Suppressor macrophage treated with lipopolysaccharide for 4 hours (primary cell): ENCODE measurements around the gene GGCX.

Experiments used
- DNase-seq: peaks from one replicate; pipeline ENCODE4 v3.0.0-alpha.2; 2020

GGCX gene

DNA sequence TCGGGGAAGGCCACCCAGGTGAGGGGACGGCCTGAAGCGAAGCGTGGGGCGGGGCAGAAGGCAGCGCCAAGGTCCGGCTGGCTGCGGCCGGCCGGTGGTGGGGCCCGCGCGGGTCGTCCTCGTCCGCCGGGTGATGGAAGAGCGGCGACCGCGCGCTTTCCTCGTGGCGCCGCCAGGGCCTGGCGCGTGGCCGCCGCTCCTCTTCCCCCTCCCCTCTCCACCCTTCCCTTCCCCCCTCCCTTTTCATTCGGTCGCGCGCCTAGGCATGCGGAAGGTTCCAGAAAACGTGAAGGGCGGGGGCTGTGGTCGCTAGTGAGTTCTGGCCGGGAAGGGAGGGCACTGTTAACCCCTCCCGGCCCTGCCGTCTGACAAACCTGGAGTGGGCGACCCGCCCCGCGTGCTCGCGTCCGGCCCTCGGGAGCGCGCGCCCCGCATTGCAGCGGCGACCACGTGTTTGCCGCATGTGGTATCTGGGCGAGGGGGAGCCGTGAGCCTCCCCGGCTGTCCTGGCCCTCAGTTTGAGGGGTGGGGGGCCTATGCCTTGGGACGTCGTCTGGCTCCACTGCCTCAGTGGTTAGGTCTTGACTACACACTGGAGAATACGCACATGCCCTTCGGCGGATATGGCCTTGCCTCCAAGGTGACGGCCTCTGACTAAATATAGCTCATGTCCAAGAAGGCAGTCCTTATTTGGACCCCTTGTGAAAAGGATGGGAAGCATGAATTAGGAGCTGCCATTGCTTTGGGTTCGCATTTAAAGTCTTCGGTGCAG is 21.7 kb downstream of the GGCX start:
- peak; percentile 73 for DNase-seq

DNA sequence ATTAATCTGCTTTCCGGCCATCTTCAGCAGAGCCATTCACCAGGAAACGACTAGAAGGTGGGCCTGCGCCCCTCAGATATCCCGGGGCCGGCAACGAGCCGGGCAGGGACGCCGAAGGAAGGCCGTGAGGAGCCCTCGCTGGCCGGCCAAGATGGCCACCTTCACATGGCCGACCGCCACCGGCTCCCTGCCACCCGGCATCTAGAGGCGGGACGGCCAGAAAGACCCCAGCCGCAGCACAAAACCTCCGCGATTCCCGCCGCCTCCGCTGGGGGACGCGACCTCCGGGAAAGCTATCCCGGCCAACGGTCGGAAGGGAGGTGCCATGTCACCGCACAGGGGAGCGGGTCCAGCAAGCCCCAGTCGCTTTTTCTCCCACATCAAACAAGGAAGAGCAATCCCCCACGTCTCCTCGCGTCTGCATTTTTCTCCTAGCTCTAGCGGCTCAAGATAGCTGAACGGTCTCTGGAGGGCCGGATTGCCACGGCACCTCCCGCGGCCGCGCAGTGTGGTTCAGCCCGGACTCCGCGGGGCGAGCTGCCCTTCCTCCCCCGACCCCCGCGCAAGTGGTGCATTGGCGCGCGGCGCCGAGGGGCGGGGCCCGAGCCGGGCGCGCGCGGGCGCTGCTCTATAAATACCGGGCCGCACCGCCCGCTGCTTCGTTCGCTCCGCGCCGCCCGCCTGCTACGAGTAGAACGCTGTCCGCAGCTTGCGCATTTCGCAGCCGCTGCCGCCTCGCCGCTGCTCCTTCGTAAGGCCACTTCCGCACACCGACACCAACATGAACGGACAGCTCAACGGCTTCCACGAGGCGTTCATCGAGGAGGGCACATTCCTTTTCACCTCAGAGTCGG is 22.6 kb downstream of the GGCX start, which contains the start of gene MAT2A:
Gene MAT2A (plus strand): TSS at position 662 of the 854 bp plus-strand sequence. CDS start 120 bp downstream, at position 782.
- DNase-seq: peak; percentile 95

DNA sequence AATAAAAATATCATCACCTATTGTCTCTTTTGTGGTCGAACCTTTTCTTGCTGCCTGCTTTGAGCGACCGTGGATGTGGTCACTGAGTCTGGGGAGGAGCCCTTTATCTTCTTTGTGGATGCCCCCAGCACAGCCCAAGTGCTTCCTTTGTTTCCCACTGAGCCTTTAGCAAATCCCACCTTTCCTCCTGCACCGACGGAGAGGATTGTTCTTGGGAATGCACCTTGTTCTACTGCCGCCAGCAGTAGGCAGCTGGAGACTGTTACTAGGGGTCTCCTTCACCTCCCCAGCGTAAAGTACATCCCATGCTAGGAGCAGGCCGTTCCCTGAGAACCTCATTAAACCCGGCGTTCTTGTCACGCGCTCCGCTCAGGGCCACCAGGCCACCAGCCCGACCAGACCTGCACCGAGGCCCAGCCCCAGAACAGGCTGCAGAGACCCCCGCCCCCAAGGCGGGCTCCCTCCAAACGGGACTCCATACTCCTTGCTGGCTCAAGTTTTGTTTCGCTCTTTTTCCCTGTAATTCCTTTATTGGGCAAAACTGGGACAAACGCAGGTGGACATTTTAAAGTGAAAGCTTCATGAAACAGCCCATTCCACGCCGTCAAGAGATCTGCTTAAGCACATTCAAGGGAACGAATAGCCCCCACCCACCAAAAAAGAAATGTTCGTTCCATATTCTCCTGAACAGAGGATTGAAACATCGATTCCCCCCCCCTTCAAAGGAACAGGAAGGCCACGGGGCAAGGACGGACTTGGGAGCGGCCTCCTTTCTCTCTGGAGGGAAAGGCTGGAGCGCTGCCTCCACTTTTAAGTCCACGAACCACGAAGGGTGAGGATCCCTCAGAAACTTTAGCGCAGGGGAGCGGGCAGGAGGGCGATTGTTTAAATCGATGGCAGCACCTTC is 23.4 kb downstream of the GGCX start:
- peak; percentile 53 for DNase-seq

DNA sequence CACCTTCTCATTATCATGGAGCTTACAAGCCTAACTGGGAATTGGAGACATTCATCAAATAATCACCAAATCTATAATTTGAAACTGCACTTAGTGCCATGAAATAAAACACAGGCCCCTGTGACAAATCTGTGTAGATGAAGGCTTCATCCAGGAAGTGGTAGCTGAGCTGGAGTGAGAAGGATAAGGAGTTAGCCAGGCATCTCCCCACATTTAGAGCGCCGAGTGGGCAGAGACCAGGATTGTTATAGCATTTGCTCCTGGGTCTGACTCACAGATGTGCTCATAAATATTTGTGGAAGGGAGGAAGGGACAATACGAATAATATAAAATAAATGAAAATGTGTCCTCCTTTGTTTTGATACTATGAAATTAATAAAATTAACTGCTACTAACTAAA is 24.8 kb downstream of the GGCX start:
- no peak for DNase-seq

DNA sequence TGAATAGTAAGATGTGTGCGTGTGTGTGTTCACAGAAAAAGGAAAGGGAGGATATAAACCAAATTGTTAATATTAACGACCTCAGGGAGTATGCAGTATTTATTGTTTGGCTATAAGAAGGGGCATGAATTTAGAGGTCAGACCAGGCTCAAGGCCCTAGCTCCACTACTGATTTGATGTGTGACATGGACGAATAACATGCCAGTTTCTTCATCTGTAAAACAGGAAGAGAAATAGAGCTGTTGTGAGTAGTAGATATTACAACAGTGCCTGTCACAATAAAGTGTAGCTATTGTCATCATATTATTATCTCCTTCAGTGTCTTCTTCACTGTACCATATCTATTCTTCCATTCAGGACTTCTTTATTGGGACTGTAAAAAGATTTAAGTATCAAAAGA is 26.4 kb downstream of the GGCX start:
- peak; percentile 71 for DNase-seq

DNA sequence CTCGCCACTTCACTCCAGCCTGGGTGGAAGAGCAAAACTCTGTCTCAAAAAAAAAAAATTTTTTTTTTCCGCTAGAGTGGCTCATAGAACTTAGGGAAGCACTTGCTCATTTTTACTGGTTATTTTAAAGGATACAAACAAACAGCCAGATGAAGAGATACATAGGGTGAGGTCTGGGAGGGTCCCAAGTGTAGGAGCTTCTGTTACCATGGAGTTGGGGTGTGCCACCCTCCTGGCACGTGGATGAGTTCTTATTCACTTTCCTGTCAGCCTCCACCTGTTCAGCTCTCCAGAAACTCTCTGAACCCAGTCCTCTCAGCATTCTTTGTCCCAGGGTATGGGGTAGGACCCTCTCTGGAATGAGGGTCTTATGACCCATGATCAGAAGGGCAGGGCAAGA is 27.2 kb downstream of the GGCX start:
- DNase-seq: no peak

DNA sequence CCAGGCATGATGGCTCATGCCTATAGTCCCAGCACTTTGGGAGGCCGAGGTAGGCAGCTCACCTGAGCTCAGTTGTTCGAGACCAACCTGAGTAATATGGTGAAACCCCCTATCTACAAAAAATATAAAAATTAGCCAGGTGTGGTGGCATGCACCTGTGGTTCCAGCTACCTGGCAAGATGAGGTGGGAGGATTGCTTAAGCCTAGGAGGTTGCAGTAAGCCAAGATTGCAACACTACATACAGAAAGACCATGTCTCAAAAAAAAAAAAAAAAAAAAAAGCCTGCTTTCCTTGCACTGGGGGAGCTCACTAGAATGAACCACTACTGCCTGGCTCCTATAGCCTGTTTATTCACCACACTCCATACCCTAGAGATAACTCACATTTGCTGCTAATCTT is 29.7 kb downstream of the GGCX start:
- no peak for DNase-seq

DNA sequence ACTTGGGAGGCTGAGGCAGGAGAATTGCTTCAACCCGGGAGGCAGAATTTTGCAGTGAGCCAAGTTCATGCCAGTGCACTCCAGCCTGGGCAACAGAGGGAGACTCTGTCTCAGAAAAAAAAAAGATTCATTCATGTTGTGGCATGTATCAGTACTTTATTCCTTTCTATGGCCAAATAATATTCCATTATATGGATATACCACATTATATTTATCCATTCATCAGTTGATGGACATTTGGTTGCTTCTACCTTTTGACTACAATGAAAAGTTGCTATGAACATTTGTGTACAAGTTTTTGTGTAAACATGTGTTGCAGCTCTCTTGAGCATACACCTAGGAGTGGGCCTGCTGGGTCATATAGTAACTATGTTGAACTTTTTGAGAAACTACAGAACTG is 31.5 kb downstream of the GGCX start:
- DNase-seq: no peak

DNA sequence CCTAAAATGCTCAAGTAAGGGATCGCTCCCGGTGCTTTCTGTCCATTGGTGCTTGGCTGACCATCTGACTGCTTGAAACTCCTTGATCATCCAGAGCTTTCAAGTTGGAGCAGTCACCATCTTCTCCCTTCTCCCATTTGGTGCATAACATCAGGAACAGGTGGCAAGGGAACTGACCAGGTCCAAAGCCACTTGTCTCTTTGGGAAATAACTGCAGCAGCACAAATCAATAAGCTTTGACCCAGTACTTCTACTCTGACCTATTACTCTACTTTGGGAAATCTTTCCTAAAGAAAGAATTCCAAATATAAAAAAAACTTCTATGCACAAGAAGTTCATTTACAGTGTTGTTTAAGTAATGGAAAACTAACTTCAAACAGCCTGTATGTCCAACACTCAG is 32.9 kb downstream of the GGCX start:
- no peak for DNase-seq

DNA sequence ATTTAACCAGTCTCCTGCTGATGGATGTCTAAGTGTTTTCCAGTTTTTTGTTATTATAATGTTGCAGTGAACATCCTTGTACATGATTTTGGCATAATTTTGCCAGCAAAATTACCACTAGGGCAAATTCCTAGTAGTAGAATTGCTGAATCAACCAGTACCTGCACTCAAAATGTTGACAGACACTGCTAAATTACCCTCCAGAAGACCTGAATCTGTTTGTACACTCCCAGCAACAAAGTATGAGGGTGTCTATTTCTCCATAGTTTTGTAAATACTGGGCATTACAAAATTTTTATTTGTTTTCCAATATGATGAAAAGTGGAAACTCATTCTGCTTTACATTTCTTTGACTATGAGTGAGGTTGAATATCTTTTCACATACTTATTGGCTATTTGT is 33.5 kb downstream of the GGCX start:
- DNase-seq: no peak

DNA sequence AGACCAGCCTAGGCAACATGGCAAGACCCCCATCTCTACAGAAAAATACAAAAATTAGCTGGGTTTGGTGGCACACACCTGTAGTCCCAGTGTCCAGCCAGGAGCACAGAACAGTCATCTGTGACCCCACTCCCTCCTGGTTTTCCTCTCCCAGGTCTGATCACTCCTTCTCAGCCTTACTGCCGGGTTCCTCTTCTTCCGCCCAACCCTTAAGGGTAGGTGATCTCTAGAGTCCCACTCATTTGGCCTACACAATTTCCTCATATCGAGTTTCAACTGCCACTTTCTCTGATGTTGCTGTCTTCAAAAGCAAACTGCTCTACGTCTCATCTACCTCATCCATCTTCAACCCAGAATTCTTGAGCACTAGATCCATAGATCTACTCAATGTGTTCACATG is 35.7 kb downstream of the GGCX start:
- no peak for DNase-seq

DNA sequence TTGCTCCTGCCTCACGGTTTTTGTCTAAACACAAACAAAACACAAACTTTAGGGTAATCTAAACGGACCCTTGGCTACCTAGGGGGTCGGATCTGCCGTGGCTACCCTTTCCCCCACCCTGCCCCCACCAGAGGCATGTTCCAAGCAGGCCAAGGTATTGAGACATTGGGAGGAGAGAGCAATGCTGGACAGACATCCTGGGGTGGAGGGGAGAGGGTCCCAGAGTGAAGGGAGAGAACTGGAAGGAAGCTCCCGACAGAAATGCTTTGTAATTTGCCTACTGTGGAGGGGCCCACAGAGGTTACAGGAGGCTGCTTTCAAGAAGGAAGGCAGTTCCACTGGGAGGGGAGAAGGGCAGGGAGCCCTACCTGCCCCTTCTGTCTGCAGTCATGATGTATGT is 36.3 kb downstream of the GGCX start:
- DNase-seq: no peak

DNA sequence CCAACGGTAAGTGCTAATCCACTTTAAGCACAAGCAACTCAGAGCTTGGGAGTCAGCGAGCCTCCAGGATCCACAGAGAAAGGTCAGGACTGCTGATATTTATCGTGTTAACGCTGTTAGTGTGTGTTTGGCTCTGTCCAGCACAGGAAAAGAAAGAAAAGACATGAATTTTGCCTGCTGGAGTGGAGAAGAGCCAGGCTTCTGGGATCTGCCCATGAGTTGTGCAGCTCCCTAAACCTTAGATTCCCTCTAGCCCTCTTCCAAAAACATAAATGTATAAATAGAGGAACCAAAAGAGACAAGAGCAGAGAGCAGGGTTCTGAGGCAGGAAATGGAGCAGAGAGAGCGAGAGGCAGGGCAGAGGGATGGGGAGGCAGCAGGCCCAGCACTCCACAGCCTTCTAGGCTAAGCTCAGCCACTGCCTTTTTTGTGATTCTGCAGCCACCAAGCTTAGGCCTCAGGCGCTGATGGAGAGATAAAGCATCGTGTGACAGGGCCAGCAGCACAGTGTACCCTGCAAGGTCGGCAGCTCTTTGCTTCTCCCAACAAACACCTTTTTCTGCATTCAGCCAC is 36.9 kb downstream of the GGCX start:
- no peak for DNase-seq

DNA sequence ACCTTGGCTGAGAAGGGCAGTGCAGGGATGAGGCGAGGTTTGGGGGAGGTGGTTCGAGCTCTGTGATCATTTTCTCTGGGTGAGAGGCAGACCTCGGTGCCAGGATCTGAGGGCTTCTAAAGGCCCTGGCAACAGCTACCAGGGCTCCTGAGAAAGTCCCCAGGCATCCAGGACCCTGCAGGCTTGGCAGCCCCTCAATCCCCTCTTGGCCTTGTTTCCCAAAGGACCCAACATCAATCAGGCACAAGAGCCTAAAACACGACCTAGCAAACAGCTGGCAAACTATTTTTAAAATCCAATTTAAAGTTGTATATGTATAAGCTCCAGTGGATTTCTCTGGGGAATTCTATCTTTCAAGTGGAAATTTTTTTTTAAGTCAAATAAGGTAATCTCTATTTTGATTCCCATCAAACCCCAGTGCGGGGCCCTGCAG is 37.4 kb downstream of the GGCX start:
- no peak for DNase-seq

DNA sequence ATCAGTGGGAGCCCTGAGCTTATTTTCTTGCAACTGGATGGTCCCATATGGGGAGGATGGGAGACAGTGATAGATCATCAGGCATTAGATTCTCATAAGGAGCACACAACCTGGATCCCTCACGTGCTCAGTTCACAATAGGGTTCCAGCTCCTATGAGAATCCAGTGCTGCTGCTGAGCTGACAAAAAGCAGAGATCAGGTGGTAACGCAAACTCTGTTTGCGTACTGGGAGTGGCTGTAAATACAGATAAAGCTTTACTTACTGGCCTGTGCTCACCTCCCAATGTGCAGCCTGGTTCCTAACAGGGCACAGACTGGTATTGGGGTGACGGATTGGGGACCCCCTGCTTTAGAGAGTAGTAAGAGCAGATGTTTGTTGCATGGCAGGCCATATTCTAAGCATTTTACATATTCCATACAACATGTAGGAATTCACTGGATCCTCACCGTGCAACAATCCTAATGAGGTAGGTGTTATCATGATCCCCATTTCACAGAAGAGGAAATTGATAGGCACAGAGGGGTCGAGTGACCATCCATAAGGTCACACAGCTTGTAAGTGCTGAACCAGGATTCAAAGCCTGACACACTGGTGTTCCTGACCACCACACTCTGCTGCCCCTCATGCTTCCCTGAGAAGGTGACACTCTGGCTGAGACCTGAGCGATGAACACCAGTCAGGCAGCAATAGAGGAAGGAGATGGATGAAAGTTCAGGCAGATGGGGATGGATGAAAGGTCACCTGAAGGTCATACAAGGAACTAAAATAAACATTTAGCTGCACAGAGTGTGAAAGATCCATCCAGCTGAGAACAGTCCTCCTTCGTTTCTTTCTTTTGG is 38.0 kb downstream of the GGCX start:
- no peak for DNase-seq

DNA sequence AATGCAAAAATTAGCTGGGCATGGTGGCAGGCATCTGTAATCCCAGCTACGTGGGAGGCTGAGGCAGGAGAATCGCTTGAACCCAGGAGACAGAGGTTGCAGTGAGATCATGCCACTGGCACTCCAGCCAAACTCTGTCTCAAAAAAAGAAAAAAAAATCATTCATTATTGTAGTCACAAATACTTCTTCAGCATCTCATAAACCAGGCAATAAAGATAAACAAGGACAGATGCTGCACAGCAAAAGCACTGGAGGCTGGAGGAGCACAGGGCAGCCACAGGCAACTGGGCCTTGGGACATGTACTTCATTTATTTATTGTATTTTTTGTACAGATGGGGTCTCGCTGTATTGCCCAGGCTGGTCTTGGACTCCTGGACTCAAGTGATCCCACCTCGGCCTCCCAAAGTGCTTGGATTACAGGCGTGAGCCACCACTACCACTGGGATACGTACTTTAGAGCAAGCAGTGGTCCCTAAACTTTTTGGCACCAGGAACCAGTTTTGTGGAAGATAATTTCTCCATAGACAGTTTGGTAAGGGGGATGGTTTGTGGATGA is 39.1 kb downstream of the GGCX start:
- DNase-seq: no peak

DNA sequence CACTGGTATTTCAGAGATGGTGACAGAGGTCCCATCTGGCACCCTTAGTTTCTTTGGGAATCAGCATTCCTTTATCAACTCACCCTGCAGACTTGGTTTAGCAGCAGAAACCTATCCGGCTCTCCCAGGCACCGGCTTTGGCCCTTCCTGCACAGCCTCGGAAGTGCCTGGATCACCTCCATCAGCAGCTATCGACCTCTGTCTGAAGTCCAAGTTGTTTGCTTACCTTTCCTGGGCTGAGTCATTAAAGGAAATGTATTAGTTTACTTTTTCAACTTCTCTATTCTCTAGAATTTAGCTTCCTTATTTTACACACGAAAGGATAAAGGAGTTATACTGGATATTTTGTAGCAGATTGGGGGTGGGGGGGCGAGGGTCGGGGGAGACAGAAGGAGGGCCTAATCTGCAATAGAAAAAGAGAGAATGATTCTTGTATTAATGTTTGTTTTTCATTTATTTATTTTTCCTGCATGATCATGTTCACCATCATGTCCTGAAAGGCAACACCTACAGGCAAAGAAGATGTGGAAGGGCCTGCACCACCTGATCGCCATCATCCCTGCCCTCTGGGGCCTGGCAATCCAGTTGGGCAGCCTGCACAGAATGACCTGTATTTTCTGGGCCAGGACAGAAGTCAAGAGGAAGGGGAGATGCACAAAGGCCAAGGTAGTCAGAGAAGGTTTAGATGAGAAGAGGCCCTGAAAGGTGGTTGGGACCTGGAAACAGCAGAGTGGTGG is 44.5 kb downstream of the GGCX start:
- no peak for DNase-seq

DNA sequence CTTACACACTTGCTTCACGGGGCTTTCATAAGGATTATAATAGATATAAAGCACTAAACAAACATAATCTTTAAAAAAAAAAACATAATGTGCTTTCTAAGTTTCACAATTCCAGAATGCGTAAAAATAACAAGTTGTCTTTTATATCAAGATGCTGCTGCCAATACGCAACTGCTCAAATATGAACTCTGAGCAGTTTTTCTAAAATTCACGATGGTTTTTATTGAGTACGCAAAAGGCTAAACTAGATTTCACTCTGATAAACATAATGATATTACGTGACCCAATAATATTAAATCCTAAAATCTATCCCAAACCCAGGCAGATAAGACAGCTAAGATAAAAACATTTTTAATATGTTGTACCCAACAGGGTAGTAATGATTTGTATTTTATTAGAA is 47.0 kb downstream of the GGCX start:
- DNase-seq: no peak

DNA sequence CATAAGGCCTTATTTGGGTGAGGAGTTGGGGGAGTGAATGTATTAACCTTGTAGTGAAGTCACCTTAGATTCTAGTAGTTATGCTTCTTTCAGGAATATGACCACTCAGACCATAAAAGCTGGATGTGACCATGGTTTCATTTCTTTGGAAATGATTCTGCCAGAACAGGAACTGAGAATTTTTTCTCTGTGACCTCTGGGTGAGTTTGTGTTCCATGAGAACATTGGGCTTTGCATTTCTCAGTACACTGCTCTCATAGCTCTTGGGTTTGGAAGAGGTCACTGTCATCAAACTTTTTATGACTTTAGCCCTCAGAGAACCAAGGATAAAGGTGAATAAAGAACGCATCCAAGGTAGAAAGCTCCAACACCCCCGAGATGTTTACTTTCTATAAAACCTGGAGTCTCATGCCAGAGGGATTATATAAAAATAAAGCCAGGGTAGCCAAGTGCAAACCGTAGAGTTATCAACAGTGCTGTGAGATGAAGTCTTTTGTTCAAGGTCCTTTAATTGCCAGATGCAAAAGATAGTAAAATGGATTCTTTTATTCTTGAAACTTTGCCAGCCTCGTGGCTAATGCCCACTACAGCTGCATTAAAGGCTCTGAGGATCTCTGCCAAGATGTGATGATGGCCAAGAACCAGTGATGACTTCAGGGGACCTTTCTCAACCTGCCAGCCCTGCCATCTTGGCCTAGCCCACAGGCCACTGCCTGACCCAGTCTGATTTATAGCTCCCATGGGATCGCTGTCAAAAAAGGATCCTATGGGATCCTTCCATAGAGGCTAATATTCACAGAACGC is 50.1 kb downstream of the GGCX start:
- peak; percentile 91 for DNase-seq

DNA sequence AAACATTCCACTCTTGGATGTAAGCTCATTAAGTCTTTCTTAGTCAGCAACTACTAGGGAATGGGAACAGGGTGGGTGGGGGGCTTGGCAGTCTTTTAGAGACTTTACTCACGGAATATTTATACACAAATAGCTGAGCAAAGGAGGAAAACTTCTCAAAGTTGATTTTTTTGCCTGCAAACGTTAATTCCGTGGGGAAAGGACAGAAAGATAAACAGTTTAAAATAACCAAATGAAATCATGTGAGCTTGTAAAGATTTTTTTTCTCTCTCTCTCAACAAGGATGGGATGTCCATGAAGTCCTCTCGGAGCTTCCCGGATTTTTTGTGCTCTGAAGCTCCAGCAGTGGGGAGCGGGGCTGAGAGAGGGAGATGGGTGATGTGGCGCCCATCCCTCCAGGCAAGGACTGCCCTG is 54.5 kb downstream of the GGCX start:
- DNase-seq: no peak
